HEK293T (cell line): ENCODE results near the gene ECI2.

ENCODE experiments used
- CTCF ChIA-PET: fragments of 350-600 bp; formaldehyde crosslinking; extraction: SDS; loops from one replicate; lab custom pipeline; 2021; ENCODE audit warnings: antibody characterized with exemption, inconsistent platforms; lab: Yijun Ruan, JAX
- POLR2A ChIA-PET: fragments of 350-600 bp; formaldehyde crosslinking; extraction: SDS; loops from one replicate; lab custom pipeline; 2020; ENCODE audit warnings: antibody characterized with exemption, inconsistent platforms; lab: Yijun Ruan, JAX
- DNase-seq: peaks from one replicate; pipeline ENCODE4 v3.0.0; 2012; ENCODE audit warnings: mixed read lengths; ENCODE audit errors: extremely low spot score
- ARNT ChIP-seq: fragments of 450-650 bp; IDR thresholded peaks from 2 replicates; pipeline ENCODE4 v1.6.1; 2017; ENCODE audit warnings: mild to moderate bottlenecking
- BHLHE40 ChIP-seq: fragments of 450-650 bp; IDR thresholded peaks from 2 replicates; pipeline ENCODE4 v1.6.1; 2016; ENCODE audit warnings: mild to moderate bottlenecking, moderate library complexity, borderline replicate concordance
- CTBP1 ChIP-seq: fragments of 450-650 bp; IDR thresholded peaks from 2 replicates; pipeline ENCODE4 v1.6.1; 2016; ENCODE audit warnings: borderline replicate concordance
- ELF4 ChIP-seq: fragments of 450-650 bp; IDR thresholded peaks from 2 replicates; pipeline ENCODE4 v1.6.1; 2017; ENCODE audit warnings: antibody characterized with exemption
- FOXA1 ChIP-seq: fragments of 450-650 bp; IDR thresholded peaks from 2 replicates; pipeline ENCODE4 v1.6.1; 2016; ENCODE audit warnings: mild to moderate bottlenecking
- FOXK2 ChIP-seq: fragments of 450-650 bp; IDR thresholded peaks from 2 replicates; pipeline ENCODE4 v1.6.1; 2016; ENCODE audit warnings: mild to moderate bottlenecking
- FOXM1 ChIP-seq: fragments of 450-650 bp; IDR thresholded peaks from 2 replicates; pipeline ENCODE4 v1.6.1; 2017; ENCODE audit warnings: mild to moderate bottlenecking, borderline replicate concordance
- HDGF ChIP-seq: fragments of 450-650 bp; IDR thresholded peaks from 2 replicates; pipeline ENCODE4 v1.6.1; 2017; ENCODE audit warnings: antibody characterized with exemption, borderline replicate concordance
- L3MBTL2 ChIP-seq: fragments of 450-650 bp; conservative IDR thresholded peaks from 2 replicates; pipeline ENCODE4 v1.6.1; 2016; ENCODE audit warnings: mild to moderate bottlenecking
- LEF1 ChIP-seq: fragments of 450-650 bp; IDR thresholded peaks from 2 replicates; pipeline ENCODE4 v1.6.1; 2017; ENCODE audit warnings: mild to moderate bottlenecking, borderline replicate concordance
- NFRKB ChIP-seq: fragments of 450-650 bp; IDR thresholded peaks from 2 replicates; pipeline ENCODE4 v1.6.1; 2016; ENCODE audit warnings: mild to moderate bottlenecking, moderate library complexity
- SP1 ChIP-seq: fragments of 450-650 bp; IDR thresholded peaks from 2 replicates; pipeline ENCODE4 v1.6.1; 2017
- SUZ12 ChIP-seq: fragments of 450-650 bp; IDR thresholded peaks from 2 replicates; pipeline ENCODE4 v1.6.1; 2016; ENCODE audit warnings: mild to moderate bottlenecking
- TARDBP ChIP-seq: fragments of 450-650 bp; IDR thresholded peaks from 2 replicates; pipeline ENCODE4 v1.6.1; 2016
- ZNF384 ChIP-seq: fragments of 450-650 bp; IDR thresholded peaks from 2 replicates; pipeline ENCODE4 v1.6.1; 2016
- TF ChIP-seq, protein P1 (sequence below): fragments of 450-650 bp; IDR thresholded peaks from 2 replicates; pipeline ENCODE4 v1.6.1; 2016

Gene ECI2

DNA sequence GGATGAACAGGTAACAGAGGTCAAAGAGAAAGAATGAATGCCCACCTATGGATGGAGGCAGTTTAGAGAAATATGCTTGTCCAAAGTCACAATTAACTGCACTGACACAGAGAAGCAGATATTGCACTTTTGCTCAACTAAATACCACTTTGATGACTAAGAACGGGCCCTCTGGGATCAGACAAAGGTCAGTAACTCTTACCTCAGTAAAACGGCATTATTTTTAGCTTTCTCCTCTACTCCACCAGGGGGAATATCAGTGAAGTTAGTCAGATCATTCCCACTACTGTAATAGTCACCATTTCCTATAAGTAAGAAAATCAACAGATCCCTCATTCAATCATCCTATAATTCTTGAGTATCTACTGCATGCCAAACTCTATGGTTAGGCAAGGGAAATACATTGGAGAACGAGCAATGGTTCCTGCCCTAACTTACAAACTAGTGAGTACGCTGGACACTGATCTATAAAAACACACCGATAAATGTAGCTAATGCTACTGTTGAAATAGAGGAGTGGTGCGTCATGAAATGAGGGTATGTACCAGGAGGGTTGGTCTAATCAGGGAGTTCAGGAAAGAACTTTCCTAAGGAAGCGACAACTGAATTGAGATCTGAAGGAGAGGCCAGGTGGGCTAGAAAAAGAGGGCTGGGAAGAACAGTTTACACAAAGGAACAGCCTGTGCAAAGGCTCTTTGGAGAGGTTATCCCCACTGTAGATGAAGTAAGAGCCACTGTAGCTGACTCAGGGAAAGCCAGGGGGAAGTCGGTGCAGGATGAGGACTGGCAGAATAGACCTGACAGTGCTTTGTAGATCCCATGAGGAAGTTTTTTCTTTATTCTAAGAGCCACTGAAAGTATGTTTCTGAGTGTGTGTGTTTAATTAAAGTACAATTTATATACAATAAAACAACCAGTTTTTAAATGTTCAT, 9.2 kb downstream of the ECI2 start:
- ChIA-PET POLR2A (interaction anchor here (0.8 kb wide), 1 partner anchor 10 kb away, joined by 4 read pairs; the partner anchor contains the start of gene ECI2), CTCF (no interaction called here)
- no peak for TF ChIP-seq ELF4
- TF ChIP-seq CTBP1: no peak
- no peak for TF ChIP-seq FOXK2
- no peak for TF ChIP-seq ZNF384
- TF ChIP-seq FOXM1: no peak
- TF ChIP-seq LEF1: no peak
- TF ChIP-seq NFRKB: no peak
- TF ChIP-seq, protein P1, sequence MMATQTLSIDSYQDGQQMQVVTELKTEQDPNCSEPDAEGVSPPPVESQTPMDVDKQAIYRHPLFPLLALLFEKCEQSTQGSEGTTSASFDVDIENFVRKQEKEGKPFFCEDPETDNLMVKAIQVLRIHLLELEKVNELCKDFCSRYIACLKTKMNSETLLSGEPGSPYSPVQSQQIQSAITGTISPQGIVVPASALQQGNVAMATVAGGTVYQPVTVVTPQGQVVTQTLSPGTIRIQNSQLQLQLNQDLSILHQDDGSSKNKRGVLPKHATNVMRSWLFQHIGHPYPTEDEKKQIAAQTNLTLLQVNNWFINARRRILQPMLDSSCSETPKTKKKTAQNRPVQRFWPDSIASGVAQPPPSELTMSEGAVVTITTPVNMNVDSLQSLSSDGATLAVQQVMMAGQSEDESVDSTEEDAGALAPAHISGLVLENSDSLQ: no peak
- no peak for TF ChIP-seq SUZ12
- TF ChIP-seq TARDBP: no peak
- TF ChIP-seq L3MBTL2: no peak
- TF ChIP-seq BHLHE40: no peak
- TF ChIP-seq FOXA1: no peak
- DNase-seq: no peak

DNA sequence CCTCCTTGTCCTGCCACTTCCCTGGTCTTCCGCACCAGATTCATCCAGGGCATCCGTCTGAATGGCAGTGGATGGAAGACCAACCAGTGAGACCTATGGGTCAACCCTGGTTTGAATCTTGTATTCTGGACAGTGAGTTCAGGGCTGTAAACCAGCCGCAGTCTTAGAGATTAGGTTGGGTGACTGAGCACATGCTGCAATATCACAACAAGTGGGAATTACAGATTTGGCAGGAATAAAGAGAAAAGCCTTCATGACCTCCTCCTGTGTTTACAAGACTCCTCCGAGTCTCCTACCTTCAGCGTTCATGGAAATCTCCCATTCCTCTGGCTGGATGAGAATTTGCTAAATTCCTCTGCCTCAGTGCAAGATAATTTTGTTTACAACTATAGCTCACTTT, 9.9 kb downstream of the ECI2 start:
- TF ChIP-seq, protein P1: no peak
- no peak for TF ChIP-seq ARNT
- no peak for TF ChIP-seq ELF4
- TF ChIP-seq FOXK2: no peak
- no peak for TF ChIP-seq SUZ12
- TF ChIP-seq L3MBTL2: no peak
- TF ChIP-seq ZNF384: no peak
- no peak for TF ChIP-seq CTBP1
- no peak for TF ChIP-seq NFRKB
- TF ChIP-seq FOXA1: no peak
- no peak for TF ChIP-seq BHLHE40
- TF ChIP-seq SP1: no peak
- TF ChIP-seq LEF1: no peak
- TF ChIP-seq FOXM1: no peak
- no peak for TF ChIP-seq HDGF
- no peak for TF ChIP-seq TARDBP
- ChIA-PET CTCF (no interaction called here), POLR2A (no interaction called here)
- no peak for DNase-seq

DNA sequence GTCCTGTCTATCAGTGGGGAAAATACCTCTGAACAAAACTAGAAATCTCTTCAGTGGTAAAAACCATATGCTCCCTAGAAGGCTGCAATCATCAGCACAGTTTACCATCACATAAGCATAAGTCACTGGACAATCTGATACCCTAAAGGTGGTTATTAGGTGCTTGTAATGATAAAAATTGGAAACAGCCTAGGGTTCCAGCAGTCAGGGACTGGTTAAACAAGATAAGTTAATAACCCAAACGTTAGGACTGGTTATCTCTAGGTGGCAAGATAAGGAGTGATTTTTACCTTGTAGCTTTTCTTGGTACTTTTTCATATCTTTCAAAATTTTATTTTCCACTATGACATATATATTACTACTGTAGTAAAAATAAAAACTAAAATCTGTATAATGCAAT, 11.0 kb downstream of the ECI2 start:
- CTCF ChIA-PET: no interaction called here
- POLR2A ChIA-PET: no interaction called here
- no peak for TF ChIP-seq SP1
- TF ChIP-seq FOXM1: no peak
- no peak for TF ChIP-seq BHLHE40
- no peak for TF ChIP-seq FOXA1
- TF ChIP-seq CTBP1: no peak
- DNase-seq: no peak

DNA sequence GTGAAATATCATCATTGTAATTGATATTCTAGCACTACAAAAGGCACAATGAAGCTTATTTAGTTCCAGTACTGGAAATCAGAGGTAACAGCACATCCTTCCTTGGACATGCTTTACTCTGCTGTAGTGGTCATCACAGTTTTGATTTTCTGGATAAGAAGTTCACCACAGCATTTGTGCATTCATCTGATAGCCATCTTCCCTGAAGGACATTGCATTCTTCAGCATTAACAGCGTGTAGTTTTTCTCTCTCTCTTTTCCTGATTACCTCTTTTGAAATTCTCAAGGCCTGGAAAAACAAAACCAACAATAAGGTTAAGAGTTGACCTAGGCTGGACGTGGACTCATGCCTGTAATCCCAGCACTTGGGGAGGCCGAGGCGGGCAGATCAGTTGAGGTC, 19.6 kb downstream of the ECI2 start:
- no peak for DNase-seq
- POLR2A ChIA-PET: no interaction called here
- TF ChIP-seq SUZ12 (no peak), BHLHE40 (no peak), HDGF (no peak), ELF4 (no peak), FOXA1 (no peak), FOXK2 (no peak), TARDBP (no peak), NFRKB (no peak), L3MBTL2 (no peak), SP1 (no peak), ZNF384 (no peak), ARNT (no peak), CTBP1 (no peak), FOXM1 (no peak), LEF1 (no peak)
- TF ChIP-seq, protein P1: no peak
- CTCF ChIA-PET: no interaction called here

DNA sequence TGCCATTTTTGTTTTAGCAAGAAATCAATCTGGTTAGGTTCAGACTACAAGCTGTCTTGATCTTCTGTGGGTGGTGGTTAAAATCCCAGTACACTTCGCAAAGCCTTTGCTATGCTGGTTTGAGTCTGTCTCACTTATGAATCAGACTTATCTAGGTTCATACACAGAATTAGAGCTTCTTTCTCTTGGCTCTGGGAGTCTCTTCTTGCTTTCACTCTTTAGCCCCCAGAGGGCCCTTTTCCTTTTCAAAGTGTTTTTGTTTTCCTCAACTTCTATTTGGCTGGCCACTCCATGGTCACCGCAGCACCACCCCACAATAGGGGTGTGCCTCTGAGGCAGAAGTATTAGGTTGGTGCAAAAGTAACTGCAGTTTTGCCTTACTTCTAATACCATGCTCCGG, 21.3 kb downstream of the ECI2 start:
- CTCF ChIA-PET: no interaction called here
- POLR2A ChIA-PET: no interaction called here

More for the DNA sequence above, 21.3 kb downstream of the ECI2 start:
- no peak for DNase-seq
- TF ChIP-seq FOXK2 (no peak), ZNF384 (no peak), SUZ12 (no peak), SP1 (no peak), FOXA1 (no peak), BHLHE40 (no peak), LEF1 (no peak), FOXM1 (no peak), TARDBP (no peak), ARNT (no peak), NFRKB (no peak), L3MBTL2 (no peak), ELF4 (no peak), CTBP1 (no peak), HDGF (no peak)
- TF ChIP-seq, protein P1: no peak
